Left renal cortex interstitium (tissue), 4 donors: Measurements from ENCODE around the gene ATP8B3. TPM values are rescaled to one million over a fixed set of nuclear protein-coding genes. Genes with fewer than 3 reads are reported as not detected.

Experiments
- DNase-seq, 4 donors: peaks; one replicate each; pipeline ENCODE4 v3.0.0-alpha.2; 2013; ENCODE audit warnings: low read depth in 4 of 4, low spot score in 2 of 4, missing footprints in 1 of 4
- polyA plus RNA-seq, 4 donors: library from polyadenylated mRNA; unstranded; fragments of 120-200 nt; gene quantifications; one replicate each; pipeline ENCODE4 v1.2.1, GENCODE V29; 2013; ENCODE audit not compliant: insufficient read length in 4 of 4

The ATP8B3 gene
- polyA plus RNA-seq, 4 donors = 0.52 to 1.0 (median 0.76) TPM

DNA sequence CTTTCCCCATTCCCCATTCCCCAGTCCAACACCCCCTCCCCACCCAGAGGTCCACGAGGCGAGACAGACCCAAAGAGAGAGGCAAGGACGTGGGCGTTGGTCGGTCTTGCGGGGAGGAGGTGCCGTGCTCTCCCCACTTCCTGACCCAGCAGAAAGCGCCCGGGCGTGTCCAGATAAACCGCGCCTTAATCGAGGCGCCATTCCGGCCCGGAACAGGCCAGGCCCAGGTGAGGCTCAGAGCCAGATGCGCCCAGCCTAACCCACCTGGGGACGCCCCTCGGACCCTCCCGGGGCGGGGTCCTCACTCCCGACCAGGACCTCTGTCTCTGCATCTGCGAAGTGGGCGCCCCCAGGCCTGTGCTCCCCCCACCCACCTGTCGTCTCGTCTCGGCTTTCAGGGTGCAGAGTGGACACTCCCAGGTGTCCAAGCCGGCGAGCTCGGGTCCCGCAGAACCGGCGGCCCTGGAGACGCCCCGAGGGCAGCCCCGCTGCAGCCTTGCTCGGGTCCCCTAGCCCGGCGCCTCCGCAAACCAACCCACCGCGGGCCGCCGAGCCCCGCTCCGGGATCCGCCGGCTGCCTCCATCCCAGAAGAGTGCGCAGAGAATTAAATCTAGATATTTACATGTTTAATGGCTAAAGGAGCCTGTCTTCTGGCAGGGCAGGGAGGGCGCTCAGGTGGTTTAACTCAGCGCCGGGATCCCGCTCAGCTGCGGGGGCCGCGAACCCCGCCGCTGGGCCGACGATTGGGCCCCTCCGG, 63.8 kb downstream of the ATP8B3 start:
- DNase-seq = no peak

DNA sequence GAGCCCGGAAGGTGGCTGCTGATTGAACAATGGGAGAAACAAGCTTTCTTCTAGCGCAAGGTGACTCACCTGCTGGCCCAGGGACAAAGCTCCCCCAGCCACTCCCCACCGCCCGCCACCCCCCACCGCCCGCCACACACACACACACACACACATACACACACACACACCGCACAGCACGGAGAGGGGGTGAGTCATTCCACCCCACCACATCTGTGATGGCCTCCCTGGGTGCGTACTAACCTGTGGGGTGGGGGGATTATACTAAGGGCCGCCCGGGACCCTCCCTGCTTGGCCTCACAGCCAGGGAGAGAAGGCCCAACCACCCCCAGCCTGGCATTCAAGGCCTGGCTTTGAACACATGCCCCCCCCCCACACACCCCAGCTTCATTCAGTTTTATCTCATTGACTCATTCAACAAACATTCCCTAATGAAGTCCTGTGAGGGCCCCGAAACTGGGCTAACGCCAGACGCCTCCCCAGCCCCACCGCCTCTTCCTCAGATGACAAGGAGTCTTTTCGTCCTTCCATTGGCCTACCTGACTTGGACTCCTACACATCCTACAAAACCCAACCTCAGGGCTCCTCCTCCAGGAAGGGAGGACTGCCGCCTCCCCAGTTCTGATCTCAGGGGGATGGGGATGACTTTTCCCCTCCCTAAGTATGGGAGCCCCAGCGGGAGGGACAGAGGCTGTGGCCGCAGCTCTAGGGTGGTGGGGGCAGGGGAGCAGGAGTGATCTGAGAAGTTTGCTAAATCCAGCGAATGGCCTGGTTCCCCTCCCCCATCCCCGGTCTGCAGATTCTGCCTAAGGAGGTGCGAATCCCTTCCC, 64.6 kb downstream of the ATP8B3 start:
- no peak for DNase-seq

DNA sequence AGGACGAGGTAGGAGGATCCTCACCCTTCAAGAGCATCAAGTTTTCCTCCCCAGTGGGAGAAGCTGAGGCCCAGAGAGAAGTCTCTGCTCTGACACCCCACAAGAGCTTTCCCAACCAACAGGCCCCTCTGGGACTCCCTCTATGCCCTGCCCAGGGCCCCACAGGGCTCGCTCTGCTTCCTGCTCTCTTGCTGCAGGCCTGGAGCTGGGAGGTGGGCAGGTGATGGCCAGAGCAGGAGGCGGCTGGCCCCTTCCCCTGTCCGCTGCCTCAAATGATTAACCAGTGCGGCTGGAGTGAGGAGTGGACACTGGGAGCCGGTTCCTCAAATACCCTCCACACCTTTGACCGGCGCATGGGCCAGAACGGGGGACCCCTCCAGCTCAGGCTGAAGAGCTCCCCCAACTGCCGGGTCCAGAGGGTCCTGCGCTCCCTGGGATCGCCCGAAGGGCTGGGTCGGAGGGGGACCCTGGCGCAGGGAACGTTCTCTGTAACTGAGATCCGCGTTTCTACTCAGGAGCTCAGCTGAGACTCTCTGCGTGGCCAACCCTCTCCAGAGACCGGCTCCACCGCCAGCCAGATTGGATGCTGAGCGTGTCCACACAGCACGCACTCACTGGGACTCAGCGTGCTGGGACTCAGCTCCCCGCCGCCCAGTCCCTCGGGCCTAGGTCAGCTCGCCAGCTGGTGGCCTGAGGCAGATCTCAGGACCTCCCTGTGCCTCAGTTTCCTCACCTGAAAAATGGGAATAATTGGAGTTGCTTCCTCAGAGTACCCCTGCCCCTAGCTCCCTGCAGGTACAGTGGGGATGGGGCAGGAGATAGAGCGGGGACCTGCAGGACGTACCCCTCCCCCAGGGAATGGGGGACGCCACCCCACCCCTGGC, 65.4 kb downstream of the ATP8B3 start:
- DNase-seq = no peak

DNA sequence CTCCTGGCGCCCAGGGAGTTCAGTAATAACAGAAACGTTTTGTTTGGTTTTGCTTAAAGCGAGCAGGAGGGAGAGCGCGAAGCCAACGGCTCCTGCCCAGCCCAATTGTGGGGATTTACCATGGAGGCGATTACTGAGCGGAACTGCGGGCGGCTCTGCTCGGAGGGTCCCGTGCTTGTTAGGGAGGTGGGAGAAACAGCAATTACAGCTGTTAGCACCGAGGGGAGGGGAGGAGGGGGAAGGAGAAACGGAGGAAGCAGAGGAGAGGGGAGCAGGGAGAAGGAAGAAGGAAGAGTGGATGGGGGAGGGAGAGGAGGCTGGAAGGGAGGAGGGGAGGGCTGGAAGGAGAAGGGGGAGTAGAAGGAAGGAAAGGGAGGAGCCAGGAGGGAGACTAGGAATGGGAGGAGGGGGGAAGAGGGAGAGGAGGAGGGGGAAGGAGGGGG, 66.5 kb downstream of the ATP8B3 start:
- DNase-seq = no peak

DNA sequence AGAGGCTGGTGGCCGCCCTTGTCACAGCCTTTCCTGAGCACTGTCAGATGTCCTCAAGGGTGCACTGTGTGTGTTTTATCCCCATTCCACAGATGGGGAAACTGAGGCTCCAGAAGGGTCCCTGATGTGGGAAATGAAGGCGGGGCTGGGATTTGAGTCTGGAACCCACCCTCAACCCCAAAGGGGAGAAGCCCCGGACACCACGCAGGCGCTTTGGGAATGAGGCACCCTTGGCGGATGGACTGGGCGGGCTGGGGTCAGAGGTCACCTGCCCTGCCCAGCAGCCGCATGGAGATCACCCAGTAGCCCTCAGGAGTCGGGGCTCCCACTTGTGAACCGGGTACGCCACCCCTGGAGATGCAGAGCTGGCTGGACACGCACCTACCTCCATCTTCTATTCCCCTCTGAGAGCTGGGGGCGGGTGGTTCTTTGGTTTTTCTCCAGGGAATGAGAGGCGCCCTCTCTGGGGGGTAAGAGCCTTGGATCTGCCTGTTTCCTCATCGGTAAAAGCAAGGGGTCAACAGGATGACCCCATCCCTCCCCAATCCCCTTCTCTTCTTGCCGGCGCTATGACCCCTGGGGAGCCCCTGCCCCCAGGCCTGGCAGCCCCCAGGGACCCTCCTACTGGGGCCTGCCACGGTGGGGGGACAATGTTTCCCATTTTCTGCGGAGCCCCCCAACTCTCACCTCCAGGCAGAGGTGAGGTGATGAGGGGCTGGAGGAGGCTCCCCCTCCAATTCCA, 67.1 kb downstream of the ATP8B3 start:
- no peak for DNase-seq

DNA sequence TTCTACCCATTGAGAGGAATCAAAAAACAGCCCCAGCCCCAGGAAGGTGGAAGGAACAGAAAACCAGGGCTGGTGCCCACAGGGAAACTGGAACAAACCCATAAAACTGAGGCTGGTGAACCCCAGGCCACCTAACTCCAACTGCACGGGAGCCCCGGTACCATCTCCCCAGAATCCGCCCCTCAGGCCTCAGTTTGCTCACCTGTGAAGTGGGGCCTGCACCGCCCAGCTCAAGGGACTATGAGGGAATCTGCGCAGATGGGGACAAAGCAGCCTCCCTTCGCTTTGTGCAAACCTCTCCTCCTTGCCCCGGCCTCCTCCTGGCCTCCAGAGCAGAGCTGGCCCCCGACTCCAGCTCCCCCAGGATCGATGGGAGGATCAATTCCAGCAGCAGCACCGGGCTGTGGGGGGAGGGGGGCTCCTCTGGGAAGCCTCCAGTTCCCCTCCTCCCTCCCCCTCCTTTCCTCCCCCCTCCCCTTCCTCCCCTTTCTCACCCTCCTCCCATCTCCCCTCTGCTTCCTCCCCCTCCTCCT, 67.9 kb downstream of the ATP8B3 start:
- DNase-seq = no peak

DNA sequence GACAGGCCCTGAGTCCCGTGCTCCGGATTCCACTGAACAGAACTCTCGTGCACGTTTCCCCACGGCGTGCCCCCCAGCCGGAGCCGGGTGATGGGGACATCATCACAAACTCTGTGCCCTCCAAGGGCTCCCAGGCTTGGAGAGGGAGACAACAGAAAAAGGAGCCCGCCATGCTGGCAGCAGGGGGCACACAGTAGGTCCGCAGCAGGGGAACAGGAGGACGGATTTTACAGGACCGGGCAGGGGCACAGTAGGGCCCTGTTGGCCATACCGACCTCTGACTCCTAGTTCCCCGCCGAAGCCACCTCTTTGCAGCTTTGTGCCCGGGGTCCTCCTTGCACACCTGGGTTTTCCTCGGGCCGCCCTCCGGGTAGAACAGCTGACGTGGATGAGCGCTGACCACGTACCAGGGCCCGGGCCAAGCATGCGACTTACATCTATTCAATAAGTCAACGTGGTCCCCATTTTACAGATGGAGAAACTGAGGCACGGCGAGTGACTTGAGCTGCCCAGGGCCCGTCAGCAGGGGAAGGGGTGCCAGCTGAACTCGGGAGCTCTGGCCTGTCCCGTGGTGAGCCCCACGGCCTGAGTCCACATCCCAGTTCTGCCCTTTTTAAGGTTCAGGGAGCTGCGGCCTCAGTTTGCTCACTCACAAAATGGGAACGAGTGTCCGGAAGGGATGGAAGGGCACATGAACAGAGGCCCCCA, 68.9 kb downstream of the ATP8B3 start:
- no peak for DNase-seq

DNA sequence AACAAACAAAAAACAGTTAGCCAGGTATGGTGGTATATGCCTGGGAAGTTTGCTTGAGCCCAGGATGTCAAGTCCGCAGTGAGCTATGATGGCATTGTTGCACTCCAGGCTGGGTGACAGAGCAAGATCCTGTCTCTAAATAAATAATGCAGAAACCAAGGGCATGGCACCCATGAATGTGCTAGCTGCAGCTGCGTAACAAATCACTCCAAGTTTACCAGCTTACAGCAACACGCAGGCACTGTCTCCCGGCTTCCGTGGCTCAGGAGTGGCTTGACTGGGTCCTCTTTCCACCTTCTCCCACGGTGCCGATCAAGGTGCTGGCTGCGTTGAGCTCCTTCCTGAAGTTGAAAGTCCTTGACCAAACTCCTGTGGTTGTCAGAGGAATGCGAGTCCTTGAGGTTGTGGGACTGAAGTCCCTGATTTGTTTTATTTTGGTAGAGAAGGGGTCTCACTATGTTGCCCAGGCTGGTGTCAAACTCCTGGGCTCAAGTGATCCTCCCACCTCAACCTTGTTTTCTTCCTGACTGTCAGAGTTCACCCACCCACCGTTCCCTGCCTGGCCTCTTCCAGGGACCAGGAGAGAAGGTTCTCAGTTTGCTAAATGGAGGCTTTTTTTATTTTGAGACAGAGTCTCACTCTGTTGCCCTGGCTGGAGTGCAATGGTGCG, 72.0 kb downstream of the ATP8B3 start:
- no peak for DNase-seq

DNA sequence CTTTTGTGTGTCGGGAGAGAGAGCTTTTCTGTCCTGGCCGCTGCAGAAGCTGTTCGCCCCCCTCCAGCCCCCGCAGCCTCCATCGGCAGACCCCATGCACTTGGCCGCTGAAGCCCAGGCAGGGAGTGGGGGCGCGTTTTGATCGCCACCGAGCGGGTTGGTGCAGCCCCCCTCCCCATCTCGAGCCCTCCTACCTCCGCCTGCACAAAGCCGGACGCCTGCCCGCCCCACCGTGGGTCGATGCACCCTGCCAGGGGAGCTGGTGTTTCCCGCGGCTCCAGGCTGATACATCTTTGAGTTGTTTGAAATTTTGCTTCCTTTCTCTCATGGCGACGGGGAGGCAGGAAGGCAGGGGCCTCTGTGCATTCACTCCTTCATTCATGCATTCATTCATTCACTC, 75.1 kb downstream of the ATP8B3 start:
- no peak for DNase-seq

DNA sequence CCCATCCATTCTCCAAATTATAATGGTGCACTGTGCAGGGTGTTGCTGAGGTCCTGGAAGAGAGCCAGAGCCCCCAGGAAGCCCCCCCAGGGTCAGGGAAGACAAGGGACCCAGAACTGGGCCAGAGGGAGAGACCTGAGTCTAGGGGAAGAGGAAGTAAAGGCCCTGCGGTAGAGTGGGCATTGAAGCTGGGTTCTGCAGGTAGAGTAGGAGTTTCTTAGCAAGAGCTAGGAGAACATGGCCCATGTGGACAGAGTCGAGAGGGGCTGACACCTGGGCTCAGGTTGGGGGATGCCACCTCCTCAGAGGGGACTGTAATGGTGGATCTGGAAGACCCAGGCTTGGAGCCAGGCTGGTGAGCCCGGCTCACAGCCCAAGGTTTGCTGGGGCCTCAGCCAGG, 75.8 kb downstream of the ATP8B3 start:
- no peak for DNase-seq

DNA sequence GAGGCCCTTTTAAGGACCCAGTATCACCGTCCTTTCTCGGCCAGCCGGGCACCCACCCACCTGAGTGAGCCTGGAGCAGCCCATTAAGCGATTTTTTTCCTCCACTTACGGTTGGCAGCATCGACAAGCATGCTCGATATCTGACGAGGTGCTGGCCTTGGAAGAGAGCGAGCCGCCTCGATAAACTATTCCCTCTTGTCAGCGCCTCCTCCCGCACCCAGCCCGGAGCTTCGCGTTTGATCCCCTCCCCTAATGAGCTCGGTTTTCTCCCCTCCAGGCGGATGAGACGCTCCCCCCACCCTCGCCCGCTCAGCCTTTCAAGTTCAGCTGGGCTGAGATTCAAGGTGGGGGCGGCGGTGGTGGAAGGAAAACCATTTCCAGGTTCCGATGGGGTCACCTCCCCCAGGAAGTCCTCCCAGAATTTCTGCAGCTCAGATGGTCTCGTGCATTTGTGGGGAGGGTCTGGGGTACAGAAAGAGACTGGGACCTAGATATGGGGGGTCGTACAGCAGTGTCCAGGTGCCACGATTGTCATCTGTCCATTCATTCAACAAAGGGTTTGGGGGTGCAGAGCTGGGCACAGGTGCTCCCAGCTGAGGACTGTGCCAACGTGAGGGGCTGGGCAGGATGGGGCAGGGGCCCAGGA, 77.6 kb downstream of the ATP8B3 start:
- no peak for DNase-seq

Other genes starting within 250 kb of the ATP8B3 start
- gene MEX3D, start 244.0 kb downstream of the ATP8B3 start, polyA plus RNA-seq = 10 to 100 TPM; 17.8 to 45.1 (median 32.6) TPM
- 10 to 100 TPM; 43.4 to 85.4 (median 75.7) TPM for gene MBD3, start 219.4 kb downstream of the ATP8B3 start, polyA plus RNA-seq
- 100 to 1,000 TPM in 3 of 4 donors, 10 to 100 TPM in 1; 98.3 to 185 (median 125) TPM for gene UQCR11, start 206.8 kb downstream of the ATP8B3 start, polyA plus RNA-seq
- gene TCF3, start 159.7 kb downstream of the ATP8B3 start, polyA plus RNA-seq = 100 to 1,000 TPM in 3 of 4 donors, 10 to 100 TPM in 1; 90.2 to 139 (median 124) TPM
- under 1 TPM in 2 of 4 donors, not detected in 2; 0.05 to 0.08 TPM for gene ONECUT3, start 58.8 kb downstream of the ATP8B3 start, polyA plus RNA-seq
- gene REXO1, start 36.2 kb upstream of the ATP8B3 start, polyA plus RNA-seq = 10 to 100 TPM; 20.4 to 35.7 (median 28.0) TPM
- 10 to 100 TPM in 2 of 4 donors, 1 to 10 TPM in 2; 5.6 to 13.8 (median 10.6) TPM for gene KLF16, start 51.3 kb upstream of the ATP8B3 start, polyA plus RNA-seq
- 10 to 100 TPM; 32.5 to 69.4 (median 56.9) TPM for gene ABHD17A, start 73.2 kb upstream of the ATP8B3 start, polyA plus RNA-seq
- gene ADAT3, start 93.1 kb upstream of the ATP8B3 start, polyA plus RNA-seq = 1 to 10 TPM; 1.4 to 6.4 (median 3.7) TPM
- 10 to 100 TPM; 49.6 to 94.5 (median 86.5) TPM for gene SCAMP4, start 93.1 kb upstream of the ATP8B3 start, polyA plus RNA-seq
- gene CSNK1G2, start 128.9 kb upstream of the ATP8B3 start, polyA plus RNA-seq = 10 to 100 TPM; 44.8 to 82.8 (median 68.9) TPM
- 100 to 1,000 TPM in 2 of 4 donors, 10 to 100 TPM in 2; 75.3 to 134 (median 112) TPM for gene BTBD2, start 203.4 kb upstream of the ATP8B3 start, polyA plus RNA-seq
- gene MKNK2, start 239.0 kb upstream of the ATP8B3 start, polyA plus RNA-seq = 10 to 100 TPM; 54.6 to 86.8 (median 81.6) TPM